ENCODE results near the gene CHST10.

The CHST10 gene

GRCh38 chr2:100411841-100412292 lies 5.6 kb downstream of the CHST10 start:
- DNase-seq (ENCODE audit: low read depth) = no peak
- no peak for TF ChIP-seq CTCF (IDR thresholded peaks at IDR 0.05; ENCODE audit: low read depth, low read length, missing control alignments)
- no peak overlapping the region for H3K4me3 ChIP-seq (ENCODE audit: low read depth, low read length)
- in situ Hi-C loops (cut with HindIII; ENCODE audit: low sequenced_read_pairs) = no loop called here

GRCh38 chr2:100409975-100410647 lies 7.4 kb downstream of the CHST10 start:
- TF ChIP-seq CTCF (IDR thresholded peaks at IDR 0.05; ENCODE audit: low read depth, low read length, missing control alignments) = no peak
- no peak for DNase-seq (ENCODE audit: low read depth)
- no peak overlapping the region for H3K4me3 ChIP-seq (ENCODE audit: low read depth, low read length)
- in situ Hi-C loops (cut with HindIII; ENCODE audit: low sequenced_read_pairs) = no loop called here

GRCh38 chr2:100409461-100409860 lies 8.0 kb downstream of the CHST10 start:
- TF ChIP-seq CTCF (IDR thresholded peaks at IDR 0.05; ENCODE audit: low read depth, low read length, missing control alignments) = no peak
- DNase-seq (ENCODE audit: low read depth) = no peak
- in situ Hi-C loops (cut with HindIII; ENCODE audit: low sequenced_read_pairs) = no loop called here
- no peak overlapping the region for H3K4me3 ChIP-seq (ENCODE audit: low read depth, low read length)

- TF ChIP-seq CTCF (IDR thresholded peaks at IDR 0.05; ENCODE audit: low read depth, low read length, missing control alignments) = no peak
- in situ Hi-C loops (cut with HindIII; ENCODE audit: low sequenced_read_pairs) = no loop called here
- no peak overlapping the region for H3K4me3 ChIP-seq (ENCODE audit: low read depth, low read length)
- no peak for DNase-seq (ENCODE audit: low read depth)
Measured at GRCh38 chr2:100408941-100409340, 8.5 kb downstream of the CHST10 start.

GRCh38 chr2:100408104-100408503 lies 9.4 kb downstream of the CHST10 start:
- no peak for TF ChIP-seq CTCF (IDR thresholded peaks at IDR 0.05; ENCODE audit: low read depth, low read length, missing control alignments)
- in situ Hi-C loops (cut with HindIII; ENCODE audit: low sequenced_read_pairs) = no loop called here
- DNase-seq (ENCODE audit: low read depth) = no peak
- no peak overlapping the region for H3K4me3 ChIP-seq (ENCODE audit: low read depth, low read length)

GRCh38 chr2:100407563-100407962 lies 9.9 kb downstream of the CHST10 start:
- H3K4me3 ChIP-seq (ENCODE audit: low read depth, low read length) = no peak overlapping the region
- TF ChIP-seq CTCF (IDR thresholded peaks at IDR 0.05; ENCODE audit: low read depth, low read length, missing control alignments) = no peak
- in situ Hi-C loops (cut with HindIII; ENCODE audit: low sequenced_read_pairs) = no loop called here
- no peak for DNase-seq (ENCODE audit: low read depth)

Data from astrocyte of the cerebellum (primary cell).